Suprapubic skin (tissue), 4 donors: ENCODE data around the gene RAPGEF2. TPM values are rescaled to one million over a fixed set of nuclear protein-coding genes. Genes with fewer than 3 reads are reported as not detected.
"Not testable (repeated sequence)": the region's sequence is repeated elsewhere in the genome, so short reads cannot be mapped to it uniquely, and the experiment has no call there.

Experiments
- DNase-seq, 2 donors: peaks; one replicate each; pipeline ENCODE4 v3.0.0-alpha.2; 2019; ENCODE audit warnings: low spot score in 2 of 2
- H3K27ac ChIP-seq: fragments of 200-600 bp; sonication (generic); one replicate; pipeline ENCODE4 v1.5.1; 2019
- H3K27me3 ChIP-seq: fragments of 200-600 bp; sonication (generic); one replicate; pipeline ENCODE4 v1.5.1; 2019
- H3K36me3 ChIP-seq: fragments of 200-600 bp; sonication (generic); one replicate; pipeline ENCODE4 v1.5.1; 2019
- H3K4me1 ChIP-seq: fragments of 200-600 bp; sonication (generic); one replicate; pipeline ENCODE4 v1.5.1; 2019
- H3K4me3 ChIP-seq: fragments of 200-600 bp; sonication (generic); one replicate; pipeline ENCODE4 v1.5.1; 2019; ENCODE audit warnings: mild to moderate bottlenecking
- H3K9me3 ChIP-seq: fragments of 200-600 bp; sonication (generic); one replicate; pipeline ENCODE4 v1.5.1; 2019
- EP300 ChIP-seq: sonication (generic); formaldehyde crosslinking; IDR thresholded peaks from one replicate; pipeline ENCODE4 v1.6.1; 2017; ENCODE audit warnings: antibody characterized with exemption
- POLR2A ChIP-seq, 2 donors: fragments of 450-650 bp; IDR thresholded peaks; one replicate each; pipeline ENCODE4 v1.6.1; 2017; ENCODE audit warnings: antibody characterized with exemption in 2 of 2, mild to moderate bottlenecking in 2 of 2, moderate library complexity in 2 of 2
- POLR2AphosphoS5 ChIP-seq, 3 donors: sonication (generic); formaldehyde crosslinking; IDR thresholded peaks; one replicate each; pipeline ENCODE4 v1.6.1; 2017; ENCODE audit warnings: antibody characterized with exemption in 3 of 3
- WGBS: methylation state at CpG from one replicate; pipeline ENCODE4 v1.1.5; 2018; 5-methylcytosine and 5-hydroxymethylcytosine counted together
- total RNA-seq, 4 donors: library from RNA; depleted of rRNA; stranded (reverse); fragments of >200 nt; gene quantifications; one replicate each; pipeline ENCODE4 v1.1.0, GENCODE V29; 2016
- TF ChIP-seq, protein P1 (sequence below), 2 donors: fragments of 200-600 bp in 1 of 2; fragments of 450-650 bp in 1 of 2; sonication (generic) in 1 of 2; IDR thresholded peaks; one replicate each; pipeline ENCODE4 v1.5.1; 2016 to 2019; ENCODE audit warnings: antibody characterized with exemption in 2 of 2, mild to moderate bottlenecking in 1 of 2, moderate library complexity in 1 of 2

The RAPGEF2 gene
- total RNA-seq, 4 donors from 2014 or later: 31.3 to 62.4 (median 43.5) TPM

DNA sequence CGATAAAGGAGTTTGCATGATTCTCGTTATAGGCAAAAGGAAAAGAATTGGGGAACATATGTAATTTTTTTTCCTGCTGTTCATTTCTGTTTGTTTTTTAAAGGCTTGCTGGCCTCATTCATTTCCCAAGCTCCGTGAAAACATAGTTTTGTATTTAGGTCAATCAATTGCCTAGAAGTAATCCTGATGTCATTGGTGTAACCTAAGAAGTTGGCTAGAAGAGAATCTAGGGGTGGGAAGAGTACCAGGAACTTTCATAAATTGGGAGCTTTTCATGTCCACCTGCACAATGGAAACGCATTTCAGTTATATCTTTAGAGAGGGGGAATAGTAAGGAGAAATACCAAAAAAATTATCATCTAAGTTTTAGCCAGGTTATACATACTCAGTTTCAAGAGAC lies 3.8 kb downstream of the RAPGEF2 start:
- WGBS: 61% methylated on average over 4 of the region's 4 CpGs
- DNase-seq: no peak
- H3K27ac ChIP-seq: no peak overlapping the region
- H3K9me3 ChIP-seq: no peaks in the 10 kb centered on the region
- H3K4me1 ChIP-seq: peaks cover 38% of the 10 kb centered on the region
- H3K4me3 ChIP-seq: peak overlapping the region; percentile 98
- no peak for TF ChIP-seq POLR2AphosphoS5 (IDR thresholded peaks at IDR 0.05)
- no peak for TF ChIP-seq EP300
- TF ChIP-seq, protein P1, sequence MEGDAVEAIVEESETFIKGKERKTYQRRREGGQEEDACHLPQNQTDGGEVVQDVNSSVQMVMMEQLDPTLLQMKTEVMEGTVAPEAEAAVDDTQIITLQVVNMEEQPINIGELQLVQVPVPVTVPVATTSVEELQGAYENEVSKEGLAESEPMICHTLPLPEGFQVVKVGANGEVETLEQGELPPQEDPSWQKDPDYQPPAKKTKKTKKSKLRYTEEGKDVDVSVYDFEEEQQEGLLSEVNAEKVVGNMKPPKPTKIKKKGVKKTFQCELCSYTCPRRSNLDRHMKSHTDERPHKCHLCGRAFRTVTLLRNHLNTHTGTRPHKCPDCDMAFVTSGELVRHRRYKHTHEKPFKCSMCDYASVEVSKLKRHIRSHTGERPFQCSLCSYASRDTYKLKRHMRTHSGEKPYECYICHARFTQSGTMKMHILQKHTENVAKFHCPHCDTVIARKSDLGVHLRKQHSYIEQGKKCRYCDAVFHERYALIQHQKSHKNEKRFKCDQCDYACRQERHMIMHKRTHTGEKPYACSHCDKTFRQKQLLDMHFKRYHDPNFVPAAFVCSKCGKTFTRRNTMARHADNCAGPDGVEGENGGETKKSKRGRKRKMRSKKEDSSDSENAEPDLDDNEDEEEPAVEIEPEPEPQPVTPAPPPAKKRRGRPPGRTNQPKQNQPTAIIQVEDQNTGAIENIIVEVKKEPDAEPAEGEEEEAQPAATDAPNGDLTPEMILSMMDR (IDR thresholded peaks at IDR 0.05): no peak
- TF ChIP-seq POLR2A (IDR thresholded peaks at IDR 0.05): no peak
- H3K36me3 ChIP-seq: no peaks in the 10 kb centered on the region
- no peaks in the 10 kb centered on the region for H3K27me3 ChIP-seq

DNA sequence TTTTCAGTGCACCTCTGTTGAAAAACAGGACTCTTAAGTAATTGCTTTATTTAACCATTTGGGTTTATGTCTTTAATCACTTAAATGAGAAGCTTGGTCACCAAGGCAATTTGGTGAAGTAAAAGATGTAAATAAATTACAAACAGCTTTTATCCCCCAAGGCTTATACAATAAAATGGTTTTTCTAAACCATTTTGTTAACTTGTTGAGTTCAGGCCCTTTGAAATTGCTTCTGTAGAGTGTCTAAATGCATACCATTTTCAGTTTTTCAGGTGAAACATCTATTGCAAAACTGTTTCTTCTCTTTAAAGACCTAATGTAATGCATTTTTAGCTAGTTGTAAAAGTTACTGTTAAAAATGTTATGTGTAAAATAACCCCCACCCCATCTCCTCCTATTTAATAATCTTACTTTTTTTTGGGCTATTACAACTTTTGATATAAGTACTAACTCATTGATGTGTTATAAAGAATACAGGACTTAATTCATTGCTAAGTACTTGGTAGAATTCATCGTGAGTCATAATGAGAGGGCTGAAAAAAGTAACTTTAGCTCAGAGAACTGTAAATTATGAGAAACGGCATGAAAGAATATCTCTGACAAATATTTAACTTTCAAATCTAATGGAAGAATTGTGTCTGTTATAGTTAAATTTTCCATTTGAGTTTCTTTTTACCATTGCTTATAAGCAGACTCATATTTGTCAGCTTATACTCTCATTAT lies 4.5 kb downstream of the RAPGEF2 start:
- no peaks in the 10 kb centered on the region for H3K9me3 ChIP-seq
- TF ChIP-seq POLR2AphosphoS5 (IDR thresholded peaks at IDR 0.05) (no peak), POLR2A (IDR thresholded peaks at IDR 0.05) (no peak), EP300 (no peak)
- TF ChIP-seq, protein P1 (IDR thresholded peaks at IDR 0.05): no peak
- H3K4me1 ChIP-seq: peaks cover 35% of the 10 kb centered on the region
- WGBS: 26% methylated on average over 2 of the region's 2 CpGs
- no peak overlapping the region for H3K27ac ChIP-seq
- DNase-seq: no peak
- no peak overlapping the region for H3K4me3 ChIP-seq
- H3K36me3 ChIP-seq: no peaks in the 10 kb centered on the region
- H3K27me3 ChIP-seq: no peaks in the 10 kb centered on the region

DNA sequence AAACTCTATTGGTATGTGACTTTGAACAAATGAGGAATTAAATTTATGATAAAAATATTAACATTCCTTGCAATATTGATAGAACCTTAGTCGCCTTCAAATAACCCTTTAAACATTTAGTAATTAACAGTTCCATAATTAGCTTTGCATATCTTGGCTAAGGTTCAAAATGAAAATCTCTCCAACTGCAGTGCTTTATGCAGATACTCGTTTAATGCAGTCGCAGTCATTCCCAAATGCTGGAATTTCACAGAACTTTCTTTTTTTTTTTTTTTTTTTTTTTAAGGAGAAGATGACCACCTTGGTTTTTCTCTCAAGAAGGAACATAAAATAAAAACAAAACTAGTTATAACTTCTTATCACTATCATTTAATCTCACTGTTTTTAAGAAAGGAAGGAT lies 5.2 kb downstream of the RAPGEF2 start:
- DNase-seq: no peak

DNA sequence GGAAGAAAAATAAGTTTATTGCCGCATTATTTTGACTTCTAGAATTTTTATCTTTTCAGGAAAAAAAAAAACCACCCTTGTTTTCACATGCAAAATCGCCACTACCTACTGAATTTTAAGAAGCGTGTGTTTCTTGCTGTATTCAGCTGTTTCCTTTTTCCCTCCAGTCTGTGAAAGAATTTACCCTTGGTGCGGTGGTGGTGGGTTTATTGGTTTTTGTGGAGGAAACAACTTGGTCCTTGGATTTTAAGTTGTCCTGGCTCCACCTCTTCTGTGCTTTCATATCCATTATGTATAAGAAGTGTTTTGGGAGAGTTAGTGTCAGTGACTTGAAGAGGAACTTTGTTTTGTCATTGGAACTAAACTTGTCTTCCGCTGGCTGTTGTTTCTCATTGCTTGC lies 8.1 kb downstream of the RAPGEF2 start:
- H3K36me3 ChIP-seq: no peaks in the 10 kb centered on the region
- no peak overlapping the region for H3K27ac ChIP-seq
- WGBS: 83% methylated on average over 5 of the region's 5 CpGs
- TF ChIP-seq POLR2A (IDR thresholded peaks at IDR 0.05) (no peak), EP300 (no peak), POLR2AphosphoS5 (IDR thresholded peaks at IDR 0.05) (no peak)
- TF ChIP-seq, protein P1 (IDR thresholded peaks at IDR 0.05): no peak
- H3K9me3 ChIP-seq: no peaks in the 10 kb centered on the region
- no peaks in the 10 kb centered on the region for H3K27me3 ChIP-seq
- no peak for DNase-seq
- H3K4me1 ChIP-seq: peaks cover 17% of the 10 kb centered on the region
- H3K4me3 ChIP-seq: no peak overlapping the region

More for the DNA sequence above, 5.2 kb downstream of the RAPGEF2 start:
- Histone ChIP-seq H3K27me3 (no peaks in the 10 kb centered on the region), H3K9me3 (no peaks in the 10 kb centered on the region), H3K4me3 (no peak overlapping the region), H3K27ac (no peak overlapping the region), H3K4me1 (peaks cover 34% of the 10 kb centered on the region), H3K36me3 (no peaks in the 10 kb centered on the region)
- 46% methylated on average over 3 of the region's 3 CpGs for WGBS
- TF ChIP-seq, protein P1 (IDR thresholded peaks at IDR 0.05): no peak
- TF ChIP-seq POLR2A (IDR thresholded peaks at IDR 0.05) (no peak), EP300 (no peak), POLR2AphosphoS5 (IDR thresholded peaks at IDR 0.05) (no peak)

DNA sequence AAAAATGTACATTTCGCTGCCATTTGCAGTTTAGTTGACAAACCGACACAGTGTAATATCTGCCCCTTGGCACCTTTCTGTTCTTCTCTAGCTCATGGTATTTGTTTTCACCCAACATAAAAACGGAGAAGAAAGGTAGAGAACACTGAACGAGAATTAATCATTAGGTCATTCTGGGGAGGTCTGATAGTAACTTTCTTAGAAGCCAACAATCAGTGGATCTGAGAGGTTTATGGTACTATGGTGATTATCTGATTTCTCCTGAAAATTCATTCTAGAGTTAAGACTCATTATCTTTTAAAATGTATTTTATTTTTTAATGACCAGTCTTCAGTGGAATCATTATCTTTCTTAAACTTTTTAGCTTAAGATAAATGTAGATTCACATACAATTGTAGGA lies 8.5 kb downstream of the RAPGEF2 start:
- no peak for TF ChIP-seq POLR2A (IDR thresholded peaks at IDR 0.05)
- no peak for TF ChIP-seq POLR2AphosphoS5 (IDR thresholded peaks at IDR 0.05)
- TF ChIP-seq EP300: no peak
- TF ChIP-seq, protein P1 (IDR thresholded peaks at IDR 0.05): no peak
- no peaks in the 10 kb centered on the region for H3K27me3 ChIP-seq
- H3K4me3 ChIP-seq: no peak overlapping the region
- no peaks in the 10 kb centered on the region for H3K36me3 ChIP-seq
- H3K4me1 ChIP-seq: peaks cover 12% of the 10 kb centered on the region
- 94% methylated on average over 4 of the region's 4 CpGs for WGBS
- no peak for DNase-seq
- no peak overlapping the region for H3K27ac ChIP-seq
- H3K9me3 ChIP-seq: no peaks in the 10 kb centered on the region

DNA sequence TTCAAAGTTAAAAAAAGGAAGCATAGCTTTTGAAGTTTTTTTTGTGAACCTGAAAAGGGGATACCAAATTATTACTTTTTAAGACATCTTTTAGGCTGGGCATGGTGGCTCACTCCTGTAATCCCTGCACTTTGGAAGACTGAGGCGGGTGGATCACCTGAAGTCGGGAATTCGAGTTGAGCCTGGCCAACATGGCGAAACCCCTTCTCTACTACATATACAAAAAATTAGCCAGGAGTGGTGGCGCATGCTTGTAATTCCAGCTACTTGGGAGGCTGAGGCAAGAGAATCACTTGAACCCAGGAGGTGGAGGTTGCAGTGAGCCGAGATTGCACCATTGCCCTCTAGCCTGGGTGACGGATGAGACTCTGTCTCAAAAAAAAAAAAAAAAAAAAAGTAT lies 10.5 kb downstream of the RAPGEF2 start:
- H3K9me3 ChIP-seq, H3K36me3 ChIP-seq, H3K27ac ChIP-seq, H3K4me3 ChIP-seq, H3K27me3 ChIP-seq, DNase-seq, H3K4me1 ChIP-seq: not testable (repeated sequence)
- 93% methylated on average over 7 of the region's 7 CpGs for WGBS

DNA sequence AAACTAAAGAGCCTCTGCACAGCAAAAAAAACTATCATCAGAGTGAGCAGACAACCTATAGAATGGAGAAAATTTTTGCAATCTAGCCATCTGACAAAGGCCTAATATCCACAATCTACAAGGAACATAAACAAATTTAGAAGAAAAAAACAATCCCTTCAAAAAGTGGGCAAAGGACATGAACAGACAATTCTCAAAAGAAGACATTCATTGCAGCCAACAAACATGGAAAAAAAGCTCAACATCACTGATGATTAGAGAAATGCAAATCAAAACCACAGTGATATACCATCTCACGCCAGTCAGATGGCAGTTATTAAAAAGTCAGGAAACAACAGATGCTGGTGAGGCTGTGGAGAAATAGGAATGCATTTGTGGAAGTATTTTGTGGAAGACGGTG lies 13.2 kb downstream of the RAPGEF2 start:
- H3K27ac ChIP-seq, H3K4me1 ChIP-seq, H3K4me3 ChIP-seq, DNase-seq, H3K36me3 ChIP-seq, H3K9me3 ChIP-seq, H3K27me3 ChIP-seq: not testable (repeated sequence)
- WGBS: 89% methylated on average over 2 of the region's 2 CpGs

DNA sequence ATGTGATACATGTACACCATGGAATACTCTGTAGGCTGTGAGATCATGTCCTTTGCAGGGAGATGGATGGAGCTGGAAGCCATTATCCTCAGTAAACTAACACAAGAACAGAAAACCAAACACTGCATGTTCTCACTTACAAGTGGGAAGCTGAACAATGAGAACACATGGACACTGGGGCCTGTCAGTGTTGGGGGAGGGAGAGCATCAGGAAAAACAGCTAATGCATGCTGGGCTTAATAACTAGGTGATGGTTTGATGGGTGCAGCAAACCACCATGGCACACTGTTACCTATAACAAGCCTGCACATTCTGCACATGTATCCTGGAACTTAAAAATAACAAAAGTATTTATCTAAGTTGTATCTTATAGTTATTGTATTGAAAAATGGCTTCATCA lies 13.8 kb downstream of the RAPGEF2 start:
- DNase-seq, H3K27me3 ChIP-seq, H3K27ac ChIP-seq: not testable (repeated sequence)

More for the DNA sequence above, 13.8 kb downstream of the RAPGEF2 start:
- H3K4me3 ChIP-seq, H3K36me3 ChIP-seq, H3K9me3 ChIP-seq, H3K4me1 ChIP-seq: not testable (repeated sequence)
